Fibroblast of mammary gland (primary cell): Measurements from ENCODE around the gene RIMS4.
A peak's percentile ranks its signal among the peaks of the same experiment; 100 is the strongest.

Experiments
- DNase-seq: peaks from one replicate; pipeline ENCODE4 v3.0.0-alpha.2; 2010; ENCODE audit warnings: low read depth
- H3K4me3 ChIP-seq: 2 replicates; pipeline ENCODE4 v1.5.1; 2011; ENCODE audit warnings: low read depth, mild to moderate bottlenecking, low read length, moderate library complexity; ENCODE audit not compliant: control insufficient read depth
- CTCF ChIP-seq: conservative IDR thresholded peaks from 2 replicates; pipeline ENCODE4 v1.5.1; 2011; ENCODE audit warnings: low read depth, low read length, inconsistent platforms; ENCODE audit not compliant: control insufficient read depth, insufficient read depth

RIMS4 gene

GRCh38 chr20:44705364-44706094 is 104.8 kb downstream of the RIMS4 start:
- DNase-seq: no peak
- no peak for TF ChIP-seq CTCF
- H3K4me3 ChIP-seq: no peak overlapping the region

DNA sequence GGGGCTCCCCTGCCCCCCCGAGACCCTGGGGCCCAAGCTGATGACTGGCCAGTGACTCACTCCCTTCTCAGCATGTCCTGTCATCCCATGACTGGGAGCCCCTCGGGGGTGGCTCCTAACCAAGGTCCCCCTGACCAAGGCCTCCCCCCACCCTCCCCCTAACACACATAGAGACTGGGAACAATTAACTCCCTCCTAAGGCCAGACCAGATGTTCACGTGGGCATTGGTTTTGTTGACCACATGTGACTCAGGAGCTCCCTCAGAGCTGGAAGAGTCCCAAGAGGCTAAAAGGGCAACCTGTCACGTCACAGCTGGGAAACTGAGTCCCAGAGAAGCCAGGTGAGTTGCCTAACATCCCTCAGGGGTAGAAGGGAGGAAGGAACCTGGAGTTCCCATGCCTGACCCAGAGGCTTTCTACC is 105.8 kb downstream of the RIMS4 start:
- TF ChIP-seq CTCF: no peak
- peak; percentile 98 for DNase-seq
- H3K4me3 ChIP-seq: no peak overlapping the region

DNA sequence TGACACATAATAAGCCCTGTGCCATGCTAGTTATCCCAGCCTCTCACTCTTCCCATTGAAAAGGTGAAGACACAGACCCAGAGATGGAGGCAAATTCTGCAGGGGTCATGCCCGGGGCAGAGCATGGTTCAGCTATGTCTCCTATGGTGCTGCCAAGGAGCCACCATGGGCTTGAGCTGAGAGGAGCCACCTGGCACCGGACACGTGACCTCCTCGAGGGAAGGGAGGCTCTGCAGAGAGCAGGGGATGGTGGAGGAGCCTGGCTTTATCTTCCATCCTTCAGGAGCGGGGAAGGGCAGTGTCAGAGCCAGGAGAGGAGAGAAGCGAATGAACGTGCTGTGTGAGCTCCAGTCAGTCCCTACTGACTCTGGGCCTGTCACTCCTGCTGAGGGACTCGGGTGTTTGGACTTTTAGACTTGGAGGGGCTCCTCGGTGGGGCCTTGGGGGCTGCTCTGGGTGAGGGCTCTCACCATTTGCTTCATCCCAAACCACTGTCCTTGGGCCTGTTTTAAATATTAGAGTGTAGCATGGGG is 106.3 kb downstream of the RIMS4 start:
- TF ChIP-seq CTCF: no peak
- DNase-seq: no peak

GRCh38 chr20:44703183-44703925 is 107.0 kb downstream of the RIMS4 start:
- TF ChIP-seq CTCF: no peak
- DNase-seq: peak; percentile 48

More for the DNA sequence above, 106.3 kb downstream of the RIMS4 start:
- no peak overlapping the region for H3K4me3 ChIP-seq

DNA sequence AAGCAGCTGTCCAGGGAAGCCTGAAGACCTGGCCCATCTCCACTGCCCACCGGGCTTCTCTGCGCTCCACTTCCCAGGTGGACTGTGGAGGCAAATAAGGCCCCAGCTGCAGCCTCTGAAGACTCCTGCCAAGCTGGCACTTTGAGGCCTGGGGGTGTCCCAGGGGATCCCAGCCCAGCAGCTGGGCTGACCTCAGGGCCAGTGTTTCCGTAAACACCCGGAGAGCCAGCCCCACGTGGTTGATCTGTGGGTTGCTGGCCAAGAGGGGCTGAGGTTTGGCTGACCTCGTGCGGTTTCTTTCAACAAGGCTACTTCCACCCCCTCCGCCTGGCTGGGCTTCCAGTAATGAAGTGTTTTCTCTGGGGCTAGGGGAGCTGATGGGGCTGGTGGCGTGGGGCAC is 107.6 kb downstream of the RIMS4 start:
- no peak for TF ChIP-seq CTCF
- no peak overlapping the region for H3K4me3 ChIP-seq
- DNase-seq: peak; percentile 98

More at GRCh38 chr20:44703183-44703925, 107.0 kb downstream of the RIMS4 start:
- no peak overlapping the region for H3K4me3 ChIP-seq

- no peak for TF ChIP-seq CTCF
- DNase-seq: no peak
These were observed 108.5 kb downstream of the RIMS4 start for GRCh38 chr20:44701858-44702256.

More at GRCh38 chr20:44701858-44702256, 108.5 kb downstream of the RIMS4 start:
- no peak overlapping the region for H3K4me3 ChIP-seq
